AG09309 (cell line): ENCODE results near the gene ITPA.

Experiments
- DNase-seq: peaks from one replicate; pipeline ENCODE4 v3.0.0-alpha.2; 2010; ENCODE audit warnings: low read depth
- H3K4me3 ChIP-seq: 2 replicates; pipeline ENCODE4 v1.5.1; 2011; ENCODE audit warnings: mild to moderate bottlenecking, low read depth, low read length, moderate library complexity; ENCODE audit not compliant: control insufficient read depth
- CTCF ChIP-seq: IDR thresholded peaks from 2 replicates; pipeline ENCODE4 v1.5.1; 2011; ENCODE audit warnings: mild to moderate bottlenecking, low read depth, low read length, inconsistent platforms; ENCODE audit not compliant: insufficient read depth, control insufficient read depth; ENCODE audit errors: missing control alignments

Gene ITPA

GRCh38 chr20:3233991-3234498 is 24.7 kb downstream of the ITPA start:
- H3K4me3 ChIP-seq = no peak overlapping the region
- DNase-seq = no peak
- no peak for TF ChIP-seq CTCF

GRCh38 chr20:3235666-3236324 is 26.5 kb downstream of the ITPA start:
- no peak overlapping the region for H3K4me3 ChIP-seq
- DNase-seq = no peak

GRCh38 chr20:3237011-3237957 is 28.0 kb downstream of the ITPA start:
- DNase-seq = no peak
- no peak overlapping the region for H3K4me3 ChIP-seq

More at GRCh38 chr20:3235666-3236324, 26.5 kb downstream of the ITPA start:
- no peak for TF ChIP-seq CTCF

GRCh38 chr20:3237958-3238615 is 28.8 kb downstream of the ITPA start:
- H3K4me3 ChIP-seq = peak overlapping the region; percentile 69
- DNase-seq = no peak
- TF ChIP-seq CTCF = no peak

More at GRCh38 chr20:3237011-3237957, 28.0 kb downstream of the ITPA start:
- TF ChIP-seq CTCF = no peak

GRCh38 chr20:3238616-3239025 is 29.3 kb downstream of the ITPA start:
- no peak for DNase-seq
- no peak for TF ChIP-seq CTCF
- H3K4me3 ChIP-seq = peak overlapping the region; percentile 69
